Measurements from ENCODE around the gene IL1R1.

IL1R1 gene

GRCh38 chr2:102200539-102200938, 58.0 kb downstream of the IL1R1 start:
- no peak for DNase-seq (ENCODE audit: low read depth)
- H3K4me3 ChIP-seq (ENCODE audit: low read depth, low read length): no peak overlapping the region
- no peak for TF ChIP-seq CTCF (IDR thresholded peaks at IDR 0.05; ENCODE audit: low read depth, low read length, missing control alignments)

GRCh38 chr2:102204638-102205037, 62.1 kb downstream of the IL1R1 start:
- no peak for DNase-seq (ENCODE audit: low read depth)
- TF ChIP-seq CTCF (IDR thresholded peaks at IDR 0.05; ENCODE audit: low read depth, low read length, missing control alignments): no peak
- H3K4me3 ChIP-seq (ENCODE audit: low read depth, low read length): no peak overlapping the region

- DNase-seq (ENCODE audit: low read depth): no peak
- no peak overlapping the region for H3K4me3 ChIP-seq (ENCODE audit: low read depth, low read length)
- no peak for TF ChIP-seq CTCF (IDR thresholded peaks at IDR 0.05; ENCODE audit: low read depth, low read length, missing control alignments)
Measured at GRCh38 chr2:102206666-102207341, 64.3 kb downstream of the IL1R1 start.

GRCh38 chr2:102208774-102209173, 66.2 kb downstream of the IL1R1 start:
- H3K4me3 ChIP-seq (ENCODE audit: low read depth, low read length): no peak overlapping the region
- TF ChIP-seq CTCF (IDR thresholded peaks at IDR 0.05; ENCODE audit: low read depth, low read length, missing control alignments): no peak
- DNase-seq (ENCODE audit: low read depth): no peak

- no peak for TF ChIP-seq CTCF (IDR thresholded peaks at IDR 0.05; ENCODE audit: low read depth, low read length, missing control alignments)
- no peak for DNase-seq (ENCODE audit: low read depth)
Measured at GRCh38 chr2:102209474-102209873, 66.9 kb downstream of the IL1R1 start.

GRCh38 chr2:102217032-102217431, 74.5 kb downstream of the IL1R1 start:
- DNase-seq (ENCODE audit: low read depth): no peak
- no peak overlapping the region for H3K4me3 ChIP-seq (ENCODE audit: low read depth, low read length)
- no peak for TF ChIP-seq CTCF (IDR thresholded peaks at IDR 0.05; ENCODE audit: low read depth, low read length, missing control alignments)

More at GRCh38 chr2:102209474-102209873, 66.9 kb downstream of the IL1R1 start:
- H3K4me3 ChIP-seq (ENCODE audit: low read depth, low read length): no peak overlapping the region
